ENCODE measurements around the gene STRIP1. TPM values are rescaled to one million over a fixed set of nuclear protein-coding genes. Genes with fewer than 3 reads are reported as not detected.

The STRIP1 gene, protein sequence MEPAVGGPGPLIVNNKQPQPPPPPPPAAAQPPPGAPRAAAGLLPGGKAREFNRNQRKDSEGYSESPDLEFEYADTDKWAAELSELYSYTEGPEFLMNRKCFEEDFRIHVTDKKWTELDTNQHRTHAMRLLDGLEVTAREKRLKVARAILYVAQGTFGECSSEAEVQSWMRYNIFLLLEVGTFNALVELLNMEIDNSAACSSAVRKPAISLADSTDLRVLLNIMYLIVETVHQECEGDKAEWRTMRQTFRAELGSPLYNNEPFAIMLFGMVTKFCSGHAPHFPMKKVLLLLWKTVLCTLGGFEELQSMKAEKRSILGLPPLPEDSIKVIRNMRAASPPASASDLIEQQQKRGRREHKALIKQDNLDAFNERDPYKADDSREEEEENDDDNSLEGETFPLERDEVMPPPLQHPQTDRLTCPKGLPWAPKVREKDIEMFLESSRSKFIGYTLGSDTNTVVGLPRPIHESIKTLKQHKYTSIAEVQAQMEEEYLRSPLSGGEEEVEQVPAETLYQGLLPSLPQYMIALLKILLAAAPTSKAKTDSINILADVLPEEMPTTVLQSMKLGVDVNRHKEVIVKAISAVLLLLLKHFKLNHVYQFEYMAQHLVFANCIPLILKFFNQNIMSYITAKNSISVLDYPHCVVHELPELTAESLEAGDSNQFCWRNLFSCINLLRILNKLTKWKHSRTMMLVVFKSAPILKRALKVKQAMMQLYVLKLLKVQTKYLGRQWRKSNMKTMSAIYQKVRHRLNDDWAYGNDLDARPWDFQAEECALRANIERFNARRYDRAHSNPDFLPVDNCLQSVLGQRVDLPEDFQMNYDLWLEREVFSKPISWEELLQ
- 31.1 TPM for total RNA-seq
- 9.5 TPM for polyA plus RNA-seq (ENCODE audit: insufficient read depth, low read depth, low replicate concordance)
- long read RNA-seq, donor 1, partial matches to known transcripts, result 0 of 1 reads
- long read RNA-seq, donor 1, other reads (novel, unspliced or antisense), result 0 of 1 reads
- long read RNA-seq, donor 2, partial matches to known transcripts, result 0 of 3 reads
- long read RNA-seq, donor 2, other reads (novel, unspliced or antisense), result 0 of 3 reads
- long read RNA-seq, donor 3, partial matches to known transcripts, result 0 of 2 reads
- long read RNA-seq, donor 3, other reads (novel, unspliced or antisense), result 0 of 2 reads
- long read RNA-seq, donor 4, partial matches to known transcripts, result 0 of 3 reads
- long read RNA-seq, donor 4, other reads (novel, unspliced or antisense), result 0 of 3 reads
- long read RNA-seq, donor 5, result 0 reads
- long read RNA-seq, donor 6, result 0 reads
- long read RNA-seq, donor 7, transcript STRIP1-201 (21 exons, 3,265 nt), result major isoform, 21 of 40 reads
- long read RNA-seq, donor 7, partial matches to known transcripts, result 10 of 40 reads
- long read RNA-seq, donor 7, other reads (novel, unspliced or antisense), result 9 of 40 reads
- long read RNA-seq, donor 8, transcript STRIP1-201 (21 exons, 3,265 nt), result major isoform, 5 of 5 reads
- long read RNA-seq, donor 8, partial matches to known transcripts, result 0 of 5 reads
- long read RNA-seq, donor 8, other reads (novel, unspliced or antisense), result 0 of 5 reads
- long read RNA-seq, donor 9, partial matches to known transcripts, result 0 of 2 reads
- long read RNA-seq, donor 9, other reads (novel, unspliced or antisense), result 0 of 2 reads
- long read RNA-seq, donor 10, partial matches to known transcripts, result 0 of 5 reads
- long read RNA-seq, donor 10, other reads (novel, unspliced or antisense), result 0 of 5 reads

DNA sequence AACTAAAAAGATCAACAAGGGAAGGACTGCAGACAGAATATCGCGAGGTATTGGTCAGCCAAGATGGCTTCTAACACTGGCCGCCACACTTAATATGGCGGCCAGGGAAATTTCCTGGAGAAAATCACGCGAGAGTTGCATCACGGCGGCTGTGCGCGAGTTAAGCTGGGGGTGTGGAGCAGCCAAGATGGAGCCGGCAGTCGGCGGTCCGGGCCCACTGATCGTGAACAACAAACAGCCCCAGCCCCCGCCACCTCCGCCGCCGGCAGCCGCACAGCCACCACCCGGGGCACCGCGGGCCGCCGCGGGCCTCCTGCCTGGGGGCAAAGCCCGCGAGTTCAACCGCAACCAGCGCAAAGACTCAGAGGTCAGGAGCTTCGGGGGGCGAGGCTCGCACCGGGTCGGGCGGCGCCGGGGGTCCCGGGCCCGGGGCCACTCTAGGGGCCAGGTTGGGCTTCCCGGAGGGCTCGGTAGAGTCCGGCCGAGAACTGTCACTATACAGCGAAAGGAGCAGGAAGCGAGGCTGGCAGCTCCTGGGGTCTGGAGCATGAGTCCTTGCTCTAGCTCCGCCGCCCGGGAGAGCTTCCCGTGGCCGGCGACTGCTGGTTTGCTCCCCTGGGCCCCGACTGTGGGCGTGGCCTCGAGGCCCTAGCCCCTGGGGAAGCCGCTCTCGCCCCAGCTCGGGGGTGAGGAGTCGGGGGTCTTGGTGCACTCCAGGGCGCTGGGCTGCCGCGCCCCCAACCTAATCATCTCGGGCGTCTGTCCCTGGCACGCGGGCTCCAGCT lies at the start of gene STRIP1:
STRIP1 (plus strand) TSS at position 174 of the 785 bp plus-strand sequence; CDS start at position 188, 14 bp downstream.
- DNase-seq, result peak; percentile 95 to 98 (median 97)
- H3K27ac ChIP-seq (ENCODE audit: low read depth in 2 of 2, low read length in 2 of 2), result peak within 1 kb of the TSS; percentile 78 to 81
- H3K27me3 ChIP-seq (ENCODE audit: control insufficient read depth, insufficient read depth, low read length), result no peaks in the 10 kb centered on the region
- peaks cover 0 to 6% (median 6%) of the 10 kb centered on the region in 3 donors for H3K4me1 ChIP-seq (ENCODE audit: control insufficient read depth in 2 of 3, insufficient read depth in 2 of 3, low read depth in 1 of 3, low read length in 3 of 3)
- H3K36me3 ChIP-seq (ENCODE audit: control insufficient read depth in 2 of 3, insufficient read depth in 3 of 3, low read length in 3 of 3), result peaks cover 8 to 17% (median 16%) of the 10 kb centered on the region in 3 donors
- TF ChIP-seq, protein P1, sequence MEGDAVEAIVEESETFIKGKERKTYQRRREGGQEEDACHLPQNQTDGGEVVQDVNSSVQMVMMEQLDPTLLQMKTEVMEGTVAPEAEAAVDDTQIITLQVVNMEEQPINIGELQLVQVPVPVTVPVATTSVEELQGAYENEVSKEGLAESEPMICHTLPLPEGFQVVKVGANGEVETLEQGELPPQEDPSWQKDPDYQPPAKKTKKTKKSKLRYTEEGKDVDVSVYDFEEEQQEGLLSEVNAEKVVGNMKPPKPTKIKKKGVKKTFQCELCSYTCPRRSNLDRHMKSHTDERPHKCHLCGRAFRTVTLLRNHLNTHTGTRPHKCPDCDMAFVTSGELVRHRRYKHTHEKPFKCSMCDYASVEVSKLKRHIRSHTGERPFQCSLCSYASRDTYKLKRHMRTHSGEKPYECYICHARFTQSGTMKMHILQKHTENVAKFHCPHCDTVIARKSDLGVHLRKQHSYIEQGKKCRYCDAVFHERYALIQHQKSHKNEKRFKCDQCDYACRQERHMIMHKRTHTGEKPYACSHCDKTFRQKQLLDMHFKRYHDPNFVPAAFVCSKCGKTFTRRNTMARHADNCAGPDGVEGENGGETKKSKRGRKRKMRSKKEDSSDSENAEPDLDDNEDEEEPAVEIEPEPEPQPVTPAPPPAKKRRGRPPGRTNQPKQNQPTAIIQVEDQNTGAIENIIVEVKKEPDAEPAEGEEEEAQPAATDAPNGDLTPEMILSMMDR (IDR thresholded peaks at IDR 0.05; ENCODE audit: borderline replicate concordance, extremely low read depth, insufficient read depth), result no peak
- intact Hi-C loops (cut with DNase I), result no loop called here
- H3K9me3 ChIP-seq (ENCODE audit: control insufficient read depth in 2 of 3, insufficient read depth in 1 of 3, low read length in 3 of 3), result no peaks in the 10 kb centered on the region
- peak within 1 kb of the TSS; percentile 34 to 81 (median 56) for H3K9ac ChIP-seq (ENCODE audit: low read length in 3 of 3)
- peak within 1 kb of the TSS; percentile 61 to 88 (median 74) for H3K4me3 ChIP-seq (ENCODE audit: low read length in 3 of 3)
- peak; percentile 74 for FAIRE-seq

DNA sequence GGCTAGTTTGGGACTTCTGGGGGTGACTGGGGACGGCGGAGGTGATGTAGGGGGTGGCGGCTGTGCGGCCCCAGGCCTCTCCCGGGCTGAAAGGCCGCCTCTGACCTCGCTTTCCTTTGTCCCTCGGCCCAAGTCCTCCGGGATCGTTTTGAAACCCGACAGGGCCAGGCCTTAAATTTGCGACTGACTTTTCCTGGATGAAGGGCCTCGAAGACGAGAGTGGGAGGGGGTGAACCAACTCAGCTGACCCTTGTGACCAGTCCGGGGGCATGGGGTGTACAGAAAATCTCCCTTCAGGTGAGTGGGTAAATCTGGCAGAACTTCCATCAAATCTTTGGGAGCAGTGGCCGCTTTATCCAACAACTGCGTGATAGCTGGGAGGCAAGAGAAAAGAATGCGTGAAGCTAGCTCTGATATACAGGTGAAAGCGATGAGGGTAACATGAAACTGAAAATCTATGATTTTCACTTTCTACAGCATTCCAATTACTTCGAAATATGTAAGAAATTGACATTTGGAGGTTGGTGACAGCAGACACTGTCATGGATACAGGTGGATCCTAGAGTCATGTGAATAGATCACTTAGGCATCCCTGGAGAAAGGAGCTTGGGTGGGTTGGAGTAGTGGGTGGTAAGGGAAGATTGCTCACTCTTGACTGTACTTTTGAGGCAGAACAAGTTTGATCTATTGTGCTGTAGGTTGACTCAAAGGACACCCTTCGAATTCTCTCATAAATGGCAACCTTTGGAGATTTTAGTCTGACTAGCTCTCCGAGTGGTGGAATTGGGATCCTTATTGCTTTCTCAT lies 49.0 kb upstream of the STRIP1 start:
- intact Hi-C loops (cut with DNase I), result no loop called here
- Histone ChIP-seq H3K9me3 (ENCODE audit: control insufficient read depth in 2 of 3, insufficient read depth in 1 of 3, low read length in 3 of 3) (no peaks in the 10 kb centered on the region), H3K4me1 (ENCODE audit: control insufficient read depth in 2 of 3, insufficient read depth in 2 of 3, low read depth in 1 of 3, low read length in 3 of 3) (peaks cover 5 to 38% (median 28%) of the 10 kb centered on the region in 3 donors), H3K36me3 (ENCODE audit: control insufficient read depth in 2 of 3, insufficient read depth in 3 of 3, low read length in 3 of 3) (peaks cover 0 to 4% (median 2%) of the 10 kb centered on the region in 3 donors), H3K27ac (ENCODE audit: low read depth in 2 of 2, low read length in 2 of 2) (peak overlapping the region; percentile 97 to 98), H3K9ac (ENCODE audit: low read length in 3 of 3) (peak overlapping the region; percentile 86 to 96 (median 93)), H3K27me3 (ENCODE audit: control insufficient read depth, insufficient read depth, low read length) (no peaks in the 10 kb centered on the region), H3K4me3 (ENCODE audit: low read length in 3 of 3) (peak overlapping the region; percentile 67 to 94 (median 89))
- FAIRE-seq (no peak), DNase-seq (peak in 2 of 5 donors; percentile 61 to 64)
- TF ChIP-seq, protein P1 (IDR thresholded peaks at IDR 0.05; ENCODE audit: borderline replicate concordance, extremely low read depth, insufficient read depth), result no peak
